HEK293 (cell line): ENCODE data around the gene ABR.
A peak's percentile ranks its signal among the peaks of the same experiment; 100 is the strongest.

Source experiments
- CTCF ChIA-PET: fragments of 350-600 bp; formaldehyde crosslinking; extraction: SDS; loops from one replicate; lab custom pipeline; 2021; ENCODE audit warnings: antibody characterized with exemption; lab: Yijun Ruan, JAX
- POLR2A ChIA-PET: fragments of 300-600 bp; formaldehyde crosslinking; extraction: SDS; loops from one replicate; lab custom pipeline; 2020; ENCODE audit warnings: antibody characterized with exemption, inconsistent platforms; lab: Yijun Ruan, JAX
- H3K27ac ChIP-seq: fragments of 200-500 bp; sonication (Bioruptor generic); 2 replicates; pipeline ENCODE4 v1.5.1; 2014; ENCODE audit warnings: low read depth, low read length, control low read depth, inconsistent platforms; ENCODE audit errors: extremely low read depth
- H3K36me3 ChIP-seq, 2 experiments: fragments of 200-500 bp in 1 of 2; sonication (Bioruptor generic) in 1 of 2; 1 replicate in 1 of 2; 2 replicates in 1 of 2; pipeline ENCODE4 v1.5.1; 2014 to 2017; ENCODE audit warnings: inconsistent platforms in 2 of 2, low read length in 2 of 2; ENCODE audit not compliant: control insufficient read depth in 2 of 2, insufficient read depth in 1 of 2
- H3K4me1 ChIP-seq: fragments of 200-500 bp; sonication (Bioruptor generic); 2 replicates; pipeline ENCODE4 v1.5.1; 2014; ENCODE audit warnings: mild to moderate bottlenecking, low read length, inconsistent platforms; ENCODE audit not compliant: control insufficient read depth, insufficient read depth
- H3K4me3 ChIP-seq: 2 replicates; pipeline ENCODE4 v1.5.1; 2011; ENCODE audit warnings: low read depth, mild to moderate bottlenecking, control low read depth, low read length, moderate library complexity
- H3K9me3 ChIP-seq: fragments of 200-500 bp; sonication (Bioruptor generic); 2 replicates; pipeline ENCODE4 v1.5.1; 2014; ENCODE audit warnings: low read depth, low read length, inconsistent platforms; ENCODE audit not compliant: control insufficient read depth, insufficient read depth
- EGR2 ChIP-seq: fragments of 450-650 bp; formaldehyde crosslinking; IDR thresholded peaks from 2 replicates; pipeline ENCODE4 v1.5.1; 2016; ENCODE audit warnings: low read depth, missing biosample characterization, missing genetic modification characterization
- FEZF1 ChIP-seq: fragments of 450-650 bp; formaldehyde crosslinking; IDR thresholded peaks from 2 replicates; pipeline ENCODE4 v1.5.1; 2016; ENCODE audit warnings: missing biosample characterization, missing genetic modification characterization
- GLIS1 ChIP-seq: fragments of 450-650 bp; formaldehyde crosslinking; IDR thresholded peaks from 2 replicates; pipeline ENCODE4 v1.5.1; 2016; ENCODE audit warnings: missing biosample characterization, missing genetic modification characterization
- GLIS2 ChIP-seq: fragments of 450-650 bp; formaldehyde crosslinking; IDR thresholded peaks from 2 replicates; pipeline ENCODE4 v1.5.1; 2016; ENCODE audit warnings: missing biosample characterization, missing genetic modification characterization
- INSM2 ChIP-seq: fragments of 450-650 bp; formaldehyde crosslinking; IDR thresholded peaks from 2 replicates; pipeline ENCODE4 v1.5.1; 2016; ENCODE audit warnings: missing biosample characterization, missing genetic modification characterization
- KLF8 ChIP-seq: fragments of 450-650 bp; formaldehyde crosslinking; IDR thresholded peaks from 2 replicates; pipeline ENCODE4 v1.5.1; 2016; ENCODE audit warnings: missing biosample characterization, missing genetic modification characterization
- PATZ1 ChIP-seq: fragments of 450-650 bp; formaldehyde crosslinking; IDR thresholded peaks from 2 replicates; pipeline ENCODE4 v1.5.1; 2016; ENCODE audit warnings: missing biosample characterization, missing genetic modification characterization
- PRDM10 ChIP-seq: fragments of 450-650 bp; formaldehyde crosslinking; IDR thresholded peaks from 2 replicates; pipeline ENCODE4 v1.5.1; 2016; ENCODE audit warnings: missing biosample characterization, missing genetic modification characterization
- WT1 ChIP-seq: fragments of 450-650 bp; formaldehyde crosslinking; IDR thresholded peaks from 2 replicates; pipeline ENCODE4 v1.5.1; 2016; ENCODE audit warnings: missing biosample characterization, missing genetic modification characterization
- ZBTB17 ChIP-seq: fragments of 450-650 bp; formaldehyde crosslinking; IDR thresholded peaks from 2 replicates; pipeline ENCODE4 v1.5.1; 2016; ENCODE audit warnings: missing biosample characterization, missing genetic modification characterization
- ZBTB21 ChIP-seq: fragments of 450-650 bp; formaldehyde crosslinking; IDR thresholded peaks from 2 replicates; pipeline ENCODE4 v1.5.1; 2017; ENCODE audit warnings: missing biosample characterization, missing genetic modification characterization
- ZBTB44 ChIP-seq: fragments of 450-650 bp; IDR thresholded peaks from 2 replicates; pipeline ENCODE4 v1.5.1; 2018; ENCODE audit warnings: missing biosample characterization, mild to moderate bottlenecking, missing genetic modification characterization
- ZBTB8A ChIP-seq: fragments of 450-650 bp; formaldehyde crosslinking; IDR thresholded peaks from 2 replicates; pipeline ENCODE4 v1.5.1; 2016; ENCODE audit warnings: missing biosample characterization, missing genetic modification characterization
- ZFHX2 ChIP-seq: fragments of 450-650 bp; formaldehyde crosslinking; conservative IDR thresholded peaks from 2 replicates; pipeline ENCODE4 v1.5.1; 2016; ENCODE audit warnings: missing biosample characterization, missing genetic modification characterization
- ZIC2 ChIP-seq: fragments of 450-650 bp; formaldehyde crosslinking; IDR thresholded peaks from 2 replicates; pipeline ENCODE4 v1.5.1; 2016; ENCODE audit warnings: missing biosample characterization, missing genetic modification characterization
- ZNF138 ChIP-seq: fragments of 450-650 bp; formaldehyde crosslinking; IDR thresholded peaks from 2 replicates; pipeline ENCODE4 v1.5.1; 2016; ENCODE audit warnings: missing biosample characterization, missing genetic modification characterization, borderline replicate concordance
- ZNF146 ChIP-seq: fragments of 450-650 bp; formaldehyde crosslinking; IDR thresholded peaks from 2 replicates; pipeline ENCODE4 v1.5.1; 2016; ENCODE audit warnings: missing biosample characterization, missing genetic modification characterization
- ZNF157 ChIP-seq: fragments of 450-650 bp; formaldehyde crosslinking; IDR thresholded peaks from 2 replicates; pipeline ENCODE4 v1.5.1; 2016; ENCODE audit warnings: missing biosample characterization, missing genetic modification characterization
- ZNF18 ChIP-seq: fragments of 450-650 bp; formaldehyde crosslinking; IDR thresholded peaks from 2 replicates; pipeline ENCODE4 v1.5.1; 2016; ENCODE audit warnings: missing biosample characterization, missing genetic modification characterization
- ZNF202 ChIP-seq: fragments of 450-650 bp; formaldehyde crosslinking; IDR thresholded peaks from 2 replicates; pipeline ENCODE4 v1.5.1; 2016; ENCODE audit warnings: missing biosample characterization, missing genetic modification characterization, borderline replicate concordance
- ZNF311 ChIP-seq: fragments of 450-650 bp; formaldehyde crosslinking; IDR thresholded peaks from 2 replicates; pipeline ENCODE4 v1.5.1; 2017; ENCODE audit warnings: missing biosample characterization, missing genetic modification characterization, borderline replicate concordance
- ZNF335 ChIP-seq: fragments of 450-650 bp; formaldehyde crosslinking; conservative IDR thresholded peaks from 2 replicates; pipeline ENCODE4 v1.5.1; 2016; ENCODE audit warnings: missing biosample characterization, missing genetic modification characterization
- ZNF341 ChIP-seq: fragments of 450-650 bp; formaldehyde crosslinking; IDR thresholded peaks from 2 replicates; pipeline ENCODE4; 2016; ENCODE audit warnings: low read depth, missing biosample characterization, missing genetic modification characterization
- ZNF366 ChIP-seq: fragments of 450-650 bp; formaldehyde crosslinking; conservative IDR thresholded peaks from 2 replicates; pipeline ENCODE4 v1.5.1; 2016; ENCODE audit warnings: missing biosample characterization, missing genetic modification characterization
- ZNF433 ChIP-seq: fragments of 450-650 bp; formaldehyde crosslinking; IDR thresholded peaks from 2 replicates; pipeline ENCODE4 v1.5.1; 2016; ENCODE audit warnings: missing biosample characterization, missing genetic modification characterization, low read depth
- ZNF580 ChIP-seq: fragments of 450-650 bp; formaldehyde crosslinking; IDR thresholded peaks from 2 replicates; pipeline ENCODE4 v1.5.1; 2016; ENCODE audit warnings: missing biosample characterization, missing genetic modification characterization
- ZNF629 ChIP-seq: fragments of 450-650 bp; formaldehyde crosslinking; IDR thresholded peaks from 2 replicates; pipeline ENCODE4 v1.5.1; 2017; ENCODE audit warnings: missing biosample characterization, missing genetic modification characterization
- ZNF792 ChIP-seq: fragments of 450-650 bp; formaldehyde crosslinking; IDR thresholded peaks from 2 replicates; pipeline ENCODE4 v1.5.1; 2016; ENCODE audit warnings: missing biosample characterization, missing genetic modification characterization

Gene ABR

GRCh38 chr17:1177016-1177700 is 2.6 kb downstream of the ABR start:
- POLR2A ChIA-PET = no interaction called here
- no peak overlapping the region for H3K27ac ChIP-seq
- TF ChIP-seq WT1 (tag by site-specific recombination) (no peak; the same call in 1 of the 2 replicates), ZNF792 (tag by site-specific recombination) (no peak), ZNF335 (tag by site-specific recombination) (no peak), ZBTB17 (no peak), ZBTB8A (tag by site-specific recombination) (peak; percentile 44; the same call in 1 of the 2 replicates), PRDM10 (tag by site-specific recombination) (peak; percentile 6; the same call in 1 of the 2 replicates), ZIC2 (peak; percentile 89), ZFHX2 (tag by site-specific recombination) (peak; percentile 48), EGR2 (peak; percentile 51; the same call in 1 of the 2 replicates), PATZ1 (tag by site-specific recombination) (no peak), ZNF146 (no peak), ZNF580 (tag by site-specific recombination) (no peak), GLIS1 (tag by site-specific recombination) (peak; percentile 85), ZNF629 (tag by site-specific recombination) (no peak), ZNF366 (tag by site-specific recombination) (no peak), GLIS2 (tag by site-specific recombination) (0 out of 2 replicates have a peak, but pooled peaks have one; percentile 33), ZNF311 (tag by site-specific recombination) (no peak), FEZF1 (tag by site-specific recombination) (peak; percentile 78), INSM2 (tag by site-specific recombination) (no peak), ZNF138 (tag by site-specific recombination) (no peak), ZBTB21 (tag by site-specific recombination) (no peak), ZNF433 (tag by site-specific recombination) (no peak), ZNF18 (no peak), ZNF202 (tag by site-specific recombination) (no peak), ZBTB44 (no peak), ZNF157 (no peak), KLF8 (tag by site-specific recombination) (no peak), ZNF341 (tag by site-specific recombination) (peak; percentile 97)

More at GRCh38 chr17:1177016-1177700, 2.6 kb downstream of the ABR start:
- Histone ChIP-seq H3K36me3 (peaks cover 0 to 7% of the 10 kb centered on the region in 2 experiments; a peak in 1 of 3 replicates), H3K4me1 (peaks cover 21% of the 10 kb centered on the region), H3K9me3 (no peaks in the 10 kb centered on the region), H3K4me3 (no peak overlapping the region)
- CTCF ChIA-PET = interaction anchor here (0.6 to 1.9 kb wide), 8 partner anchors 10 to 163 kb away, joined by 3 to 18 read pairs (median 4); no protein-coding TSS in a partner anchor
